ENCODE results near the gene TMEM125.

Gene TMEM125

GRCh38 chr1:43269627-43270375 is at the start of gene TMEM125:
Gene TMEM125 (plus strand): TSS chr1:43269983. CDS start chr1:43272723, 2,740 bp downstream.
- no peak within 1 kb of the TSS for H3K4me3 ChIP-seq (replicated peaks in 1 of 2; ENCODE audit: low read depth in 2 of 2, low read length in 2 of 2)
- no peak for DNase-seq (ENCODE audit: low read depth in 2 of 2)
- TF ChIP-seq CTCF (IDR thresholded peaks at IDR 0.05; ENCODE audit: low read depth, low read length) = no peak

- no peak for TF ChIP-seq CTCF (IDR thresholded peaks at IDR 0.05; ENCODE audit: low read depth, low read length)
- DNase-seq (ENCODE audit: low read depth in 2 of 2) = no peak
- no peak overlapping the region for H3K4me3 ChIP-seq (replicated peaks in 1 of 2; ENCODE audit: low read depth in 2 of 2, low read length in 2 of 2)
These were observed 48.6 kb upstream of the TMEM125 start for GRCh38 chr1:43220905-43221778.

- no peak for TF ChIP-seq CTCF (IDR thresholded peaks at IDR 0.05; ENCODE audit: low read depth, low read length)
- DNase-seq (ENCODE audit: low read depth in 2 of 2) = no peak
- no peak overlapping the region for H3K4me3 ChIP-seq (replicated peaks in 1 of 2; ENCODE audit: low read depth in 2 of 2, low read length in 2 of 2)
These were observed 48.0 kb upstream of the TMEM125 start for GRCh38 chr1:43221797-43222196.

GRCh38 chr1:43222879-43223278 is 46.9 kb upstream of the TMEM125 start:
- H3K4me3 ChIP-seq (replicated peaks in 1 of 2; ENCODE audit: low read depth in 2 of 2, low read length in 2 of 2) = no peak overlapping the region
- DNase-seq (ENCODE audit: low read depth in 2 of 2) = no peak
- TF ChIP-seq CTCF (IDR thresholded peaks at IDR 0.05; ENCODE audit: low read depth, low read length) = no peak

GRCh38 chr1:43225168-43225567 is 44.6 kb upstream of the TMEM125 start:
- peak; percentile 37 to 72 for DNase-seq (ENCODE audit: low read depth in 2 of 2)
- H3K4me3 ChIP-seq (replicated peaks in 1 of 2; ENCODE audit: low read depth in 2 of 2, low read length in 2 of 2) = no peak overlapping the region
- TF ChIP-seq CTCF (IDR thresholded peaks at IDR 0.05; ENCODE audit: low read depth, low read length) = peak; percentile 10

GRCh38 chr1:43227143-43227764 is 42.5 kb upstream of the TMEM125 start:
- peak; percentile 92 for TF ChIP-seq CTCF (IDR thresholded peaks at IDR 0.05; ENCODE audit: low read depth, low read length)
- no peak overlapping the region for H3K4me3 ChIP-seq (replicated peaks in 1 of 2; ENCODE audit: low read depth in 2 of 2, low read length in 2 of 2)
- DNase-seq (ENCODE audit: low read depth in 2 of 2) = peak; percentile 76 to 78

All from cardiac fibroblast (primary cell).